GM18873 (cell line): ENCODE results near the gene CLIC5.

Experiments used
- ATAC-seq: cut with Tn5 transposase; IDR thresholded peaks from one replicate; pipeline ENCODE4 v1.9.1; 2021; ENCODE audit warnings: mild to moderate bottlenecking, moderate library complexity, moderate number of reproducible peaks; ENCODE audit not compliant: unreplicated experiment, low FRiP score

CLIC5 gene

DNA sequence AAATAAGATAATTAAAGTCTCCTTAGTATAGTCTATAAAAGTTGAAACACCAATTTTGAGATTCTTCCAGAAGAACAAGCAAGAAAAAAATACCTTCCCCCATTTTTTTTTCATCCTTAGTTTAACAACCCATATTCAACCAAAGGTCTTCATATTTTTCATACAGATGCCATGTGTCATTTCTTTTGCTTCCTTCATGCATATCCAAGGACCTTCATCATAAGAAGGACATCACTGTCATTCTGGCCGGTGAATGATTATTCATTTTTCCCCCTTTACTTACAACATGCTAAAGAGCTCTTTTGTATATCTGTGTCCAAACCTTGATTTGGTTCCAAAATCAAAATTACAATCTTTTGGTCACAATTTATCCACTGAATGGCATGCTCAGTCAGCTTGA is 21.3 kb upstream of the CLIC5 start:
- ATAC-seq: no peak

GRCh38 chr6:46035242-46035641 is 19.6 kb upstream of the CLIC5 start:
- no peak for ATAC-seq

- ATAC-seq: no peak
These were observed 16.7 kb upstream of the CLIC5 start for GRCh38 chr6:46032110-46032998.

DNA sequence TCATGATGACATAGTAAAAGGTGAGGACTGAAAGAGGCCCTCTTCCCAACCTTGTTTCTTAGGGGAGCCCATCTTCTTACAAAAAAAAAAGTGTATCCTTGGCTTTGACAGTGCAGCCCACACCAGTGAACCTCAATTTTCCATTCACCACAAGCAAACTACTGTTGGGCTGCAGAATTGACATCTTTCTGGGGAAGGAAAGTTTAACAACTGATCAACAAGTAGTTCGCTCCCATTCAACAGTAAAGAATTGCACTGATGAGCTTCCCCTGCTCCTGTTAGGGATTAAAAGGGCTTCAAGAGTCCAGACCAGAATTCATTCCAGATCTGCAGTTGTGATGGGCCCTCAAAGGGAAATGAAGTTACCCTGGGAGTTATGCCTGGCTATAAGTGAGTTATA is 13.9 kb upstream of the CLIC5 start:
- no peak for ATAC-seq

DNA sequence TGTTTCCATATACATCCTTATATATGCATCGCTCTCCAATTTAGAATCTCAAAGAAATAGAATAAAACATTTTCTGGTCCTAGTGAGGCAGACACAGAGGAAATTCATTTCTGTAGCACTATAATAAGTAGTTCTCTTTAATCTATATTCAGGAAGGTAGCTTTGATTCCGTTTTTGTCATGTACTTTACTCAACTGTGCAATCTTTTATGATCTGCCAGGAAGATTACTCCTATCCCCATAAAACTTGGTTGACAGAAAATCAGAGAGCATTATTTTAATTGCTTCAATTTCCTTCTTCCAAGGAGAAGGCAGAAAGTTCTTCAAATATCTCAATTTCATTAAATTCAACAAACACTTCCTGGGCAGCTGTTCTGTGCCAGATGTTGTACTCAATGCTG is 10.6 kb upstream of the CLIC5 start:
- ATAC-seq: no peak

DNA sequence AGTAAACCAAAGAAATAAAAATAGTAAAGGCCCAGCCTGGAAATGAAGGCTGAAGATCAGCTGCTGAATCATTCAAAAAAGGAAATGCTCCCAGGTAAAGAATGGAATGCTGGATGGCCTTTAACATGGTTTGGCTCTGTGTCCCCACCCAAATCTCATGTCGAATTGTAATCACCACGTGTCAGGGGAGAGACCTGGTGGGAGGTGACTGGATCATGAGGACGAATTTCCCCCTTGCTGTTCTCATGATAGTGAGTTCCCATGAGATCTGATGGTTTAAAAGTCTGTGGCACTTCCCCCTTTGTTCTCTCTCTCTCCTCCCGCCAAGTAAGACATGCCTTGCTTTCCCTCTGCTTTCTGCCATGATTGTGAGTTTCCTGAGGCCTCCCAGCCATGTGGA is 9.9 kb upstream of the CLIC5 start:
- ATAC-seq: no peak

DNA sequence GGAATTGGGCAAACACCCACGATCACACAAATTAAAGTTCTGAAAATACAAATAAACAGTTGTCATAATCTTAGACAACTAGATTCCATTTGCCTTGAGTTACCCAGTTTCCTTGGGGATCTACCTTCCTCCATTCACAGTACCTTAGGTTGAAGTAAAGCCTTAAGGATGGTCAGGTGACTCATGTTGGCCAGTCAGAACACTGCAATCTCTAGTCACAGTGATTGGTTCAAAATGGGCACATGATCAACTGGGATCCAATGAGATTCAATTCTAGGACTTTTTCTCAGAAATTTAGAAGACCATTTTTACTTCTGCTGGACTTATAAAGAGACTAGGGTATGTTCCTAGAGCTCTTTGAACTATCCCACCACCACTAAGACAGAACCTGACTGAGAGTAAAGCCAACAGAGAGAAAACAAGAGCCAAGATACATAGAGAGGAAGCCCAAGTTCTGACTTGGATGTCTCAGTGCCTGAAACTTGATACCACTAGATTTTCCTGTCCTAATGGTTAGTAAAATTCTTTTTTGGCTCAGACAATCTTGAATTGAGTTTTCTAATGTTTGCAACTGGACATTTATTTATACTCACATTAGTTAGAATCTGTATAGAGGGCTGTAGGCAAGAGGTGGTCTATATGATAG is 8.6 kb upstream of the CLIC5 start:
- ATAC-seq: no peak

DNA sequence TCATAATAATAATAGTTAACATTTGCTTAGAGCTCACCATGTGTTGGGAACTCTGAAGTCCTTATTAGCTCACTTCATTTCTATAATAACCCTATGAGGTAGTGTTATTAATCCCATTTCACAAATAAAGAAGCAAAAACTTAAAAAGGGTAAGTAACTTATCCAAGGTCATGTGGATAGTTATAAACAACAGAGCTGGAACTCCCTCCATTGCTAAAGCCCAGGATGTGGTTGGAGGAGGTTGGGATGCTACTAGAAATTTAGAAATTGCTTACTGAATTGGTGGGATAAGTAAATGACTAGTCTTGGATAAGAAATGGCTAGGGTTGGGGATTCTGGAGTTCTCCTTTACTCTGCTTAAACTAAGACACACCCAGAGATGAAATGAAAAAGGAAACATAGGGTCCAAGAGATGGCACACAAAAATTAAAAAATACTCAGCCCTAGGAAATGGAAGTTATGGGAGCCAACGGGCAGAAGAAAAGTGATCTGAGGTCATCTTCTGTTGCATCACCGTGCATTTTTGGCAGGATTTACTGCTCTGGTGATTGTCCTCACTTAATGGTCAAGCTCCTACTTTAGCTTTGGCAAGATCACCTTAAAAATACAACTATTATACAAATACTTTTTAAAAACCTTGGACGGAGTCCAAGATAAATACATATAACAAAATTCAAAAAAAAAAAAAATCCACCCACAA is 7.7 kb upstream of the CLIC5 start:
- ATAC-seq: no peak

DNA sequence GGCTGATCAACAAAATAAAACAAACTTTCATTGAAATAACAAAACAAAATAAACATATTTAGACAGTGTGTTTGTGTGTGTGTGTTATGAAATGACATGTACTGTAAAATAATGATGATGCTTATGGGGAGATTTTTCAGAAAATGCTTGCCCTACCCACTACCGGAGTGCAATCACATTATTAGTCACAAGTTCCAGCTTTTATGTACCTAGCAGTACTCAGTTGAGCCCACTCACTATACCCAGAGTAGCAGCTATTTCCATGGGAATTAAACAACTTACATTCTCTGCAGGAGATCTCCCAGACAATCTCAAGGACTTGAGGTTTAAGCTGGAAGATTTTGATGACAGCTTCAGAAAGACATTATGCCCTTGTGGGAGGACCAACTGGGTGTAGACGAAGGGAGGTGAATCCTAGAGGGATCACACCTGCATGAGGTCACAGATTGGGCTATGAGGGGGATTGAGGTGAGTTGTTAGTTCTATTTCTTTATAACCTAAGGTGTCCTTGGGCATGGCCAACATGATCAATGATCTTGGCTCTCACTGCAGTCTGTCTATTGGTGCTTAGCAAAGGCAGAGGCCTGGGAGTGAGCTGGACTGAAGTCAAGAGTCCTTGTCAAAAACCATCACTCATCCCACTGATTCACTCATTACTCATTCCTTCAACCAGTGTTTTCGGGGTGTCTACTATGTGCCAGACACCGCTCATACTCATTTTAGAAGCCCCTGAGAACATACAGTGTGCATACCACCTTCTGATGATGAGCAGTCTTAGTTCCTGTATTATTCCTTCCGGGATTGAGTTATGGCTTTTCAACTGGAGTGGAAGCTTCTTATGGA is 6.7 kb upstream of the CLIC5 start:
- no peak for ATAC-seq

DNA sequence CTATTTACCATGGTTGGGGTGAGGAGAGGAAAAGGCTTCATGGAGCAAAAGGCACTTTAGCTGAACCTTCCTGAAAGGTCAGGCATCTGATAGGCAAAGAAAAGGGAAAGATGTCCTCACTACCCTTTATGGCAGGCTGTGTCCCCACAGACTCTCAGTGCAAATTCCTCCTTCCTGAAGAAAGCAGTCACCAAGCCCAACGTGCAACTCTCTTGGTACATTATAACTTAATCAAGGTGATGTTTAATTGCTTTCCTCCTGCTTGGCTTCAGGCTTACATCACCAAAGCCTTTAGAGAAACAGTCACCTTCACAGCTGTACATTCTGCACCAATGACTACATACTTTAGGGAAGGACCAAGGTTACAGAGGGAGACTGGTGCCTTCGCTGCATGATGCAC is 2.1 kb upstream of the CLIC5 start:
- ATAC-seq: no peak

DNA sequence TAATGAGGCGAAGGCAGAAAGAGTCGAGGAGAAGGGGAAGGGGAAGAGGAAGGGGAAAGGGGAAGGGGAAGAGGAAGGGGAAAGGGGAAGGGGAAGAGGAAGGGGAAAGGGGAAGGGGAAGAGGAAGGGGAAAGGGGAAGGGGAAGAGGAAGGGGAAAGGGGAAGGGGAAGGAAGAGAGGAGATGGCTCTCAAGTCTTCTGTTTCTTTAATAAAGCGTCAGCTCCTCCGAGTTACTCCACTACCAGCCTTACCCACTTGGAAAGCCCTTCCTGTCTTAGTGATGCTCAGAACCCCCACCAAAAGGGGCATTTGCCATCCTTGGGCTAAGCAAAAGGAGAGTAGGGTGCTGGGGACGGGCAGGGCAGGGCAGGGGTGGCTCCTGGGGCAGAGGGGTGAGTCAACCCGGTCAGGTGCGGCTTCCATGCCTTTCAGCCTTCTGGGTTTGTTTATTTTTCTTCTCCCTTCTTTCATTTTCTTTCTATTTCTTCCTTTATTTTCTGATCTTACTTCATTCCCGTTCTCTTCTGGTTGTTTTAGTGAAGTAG is 476 bp upstream of the CLIC5 start:
- ATAC-seq: no peak

DNA sequence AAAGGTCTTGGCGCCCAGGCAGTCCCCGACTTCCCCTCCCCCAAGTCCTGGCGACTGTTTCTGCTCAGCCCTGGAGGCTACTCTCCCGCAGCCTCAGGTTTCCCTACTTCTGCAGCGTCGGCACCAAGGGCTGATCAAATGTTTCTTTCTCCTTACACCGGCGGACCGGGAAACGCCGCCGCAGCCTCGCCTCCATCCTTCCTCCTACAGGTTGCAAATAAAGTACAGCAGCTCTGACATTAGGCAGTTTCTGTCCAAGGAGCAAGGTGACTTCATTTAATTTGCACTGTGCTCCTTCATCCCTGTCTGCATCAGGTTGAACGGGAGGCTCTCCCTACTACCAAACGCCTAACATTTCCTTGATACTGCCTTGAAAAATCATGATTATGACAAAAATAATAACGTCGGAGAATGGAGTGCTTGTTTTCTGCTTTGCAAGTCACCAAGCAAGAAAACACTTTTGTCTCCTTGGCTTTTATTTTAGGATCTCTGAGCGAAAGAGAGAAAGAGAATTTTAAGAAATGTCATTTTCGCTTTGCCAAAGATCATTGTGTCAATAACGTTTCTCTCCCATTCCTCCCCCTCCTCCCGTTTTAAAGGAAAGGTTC is 1.0 kb downstream of the CLIC5 start:
- no peak for ATAC-seq

DNA sequence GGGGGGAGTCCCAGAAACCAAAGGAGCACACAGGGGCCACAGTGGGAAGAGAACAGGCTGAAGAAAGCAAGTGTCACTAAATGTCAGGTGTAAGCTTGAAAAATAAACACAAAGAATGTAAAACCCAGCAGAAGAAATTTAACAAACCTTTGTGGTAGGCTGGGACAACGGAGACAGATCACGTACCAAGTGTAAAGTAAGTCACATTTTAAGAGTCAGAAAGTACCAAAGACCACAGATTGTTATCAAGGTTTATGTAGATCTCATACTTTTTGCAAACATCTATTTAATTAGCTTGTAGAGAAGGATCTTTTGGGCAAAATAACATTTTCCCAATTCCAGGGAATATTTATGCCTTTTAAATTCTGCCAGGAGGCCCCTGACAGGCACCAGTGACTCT is 1.6 kb downstream of the CLIC5 start:
- ATAC-seq: no peak

DNA sequence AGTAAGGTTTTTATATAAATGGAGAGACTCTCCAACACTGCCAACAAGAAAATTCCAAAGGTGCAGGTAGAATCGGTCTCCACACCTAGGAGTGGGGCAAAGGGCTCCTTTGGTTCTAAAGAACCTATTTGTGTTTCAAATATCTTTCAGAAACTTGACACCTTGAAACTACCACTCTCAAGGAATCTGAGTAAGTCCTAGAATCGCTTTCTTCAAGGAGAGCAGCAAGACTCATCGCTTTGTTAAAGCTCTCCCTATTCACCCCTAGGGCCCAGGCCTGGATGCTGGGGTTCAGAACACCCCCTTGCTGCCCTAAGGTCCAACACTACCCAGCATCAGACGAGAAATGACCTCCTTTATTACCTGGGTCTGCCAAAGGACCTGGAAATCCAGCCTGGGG is 2.0 kb downstream of the CLIC5 start:
- no peak for ATAC-seq

DNA sequence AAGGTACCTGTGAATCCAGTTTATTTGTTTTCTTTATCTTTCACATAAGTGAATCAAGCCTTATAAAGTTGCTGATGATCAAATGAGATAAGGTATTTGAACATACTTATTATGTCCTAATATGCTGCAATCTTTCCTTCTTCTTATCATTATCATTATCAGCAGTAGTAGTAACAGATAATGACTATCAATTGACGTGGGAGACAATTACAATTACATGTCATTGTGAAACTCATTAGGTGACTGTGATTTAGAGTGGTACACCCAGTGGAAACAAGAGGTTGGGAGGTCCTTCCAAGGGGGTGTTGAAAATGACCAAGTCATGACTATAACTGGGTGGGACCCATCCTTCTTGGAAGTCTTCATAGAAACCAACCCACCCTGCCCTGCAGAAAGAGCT is 2.8 kb downstream of the CLIC5 start:
- ATAC-seq: no peak

DNA sequence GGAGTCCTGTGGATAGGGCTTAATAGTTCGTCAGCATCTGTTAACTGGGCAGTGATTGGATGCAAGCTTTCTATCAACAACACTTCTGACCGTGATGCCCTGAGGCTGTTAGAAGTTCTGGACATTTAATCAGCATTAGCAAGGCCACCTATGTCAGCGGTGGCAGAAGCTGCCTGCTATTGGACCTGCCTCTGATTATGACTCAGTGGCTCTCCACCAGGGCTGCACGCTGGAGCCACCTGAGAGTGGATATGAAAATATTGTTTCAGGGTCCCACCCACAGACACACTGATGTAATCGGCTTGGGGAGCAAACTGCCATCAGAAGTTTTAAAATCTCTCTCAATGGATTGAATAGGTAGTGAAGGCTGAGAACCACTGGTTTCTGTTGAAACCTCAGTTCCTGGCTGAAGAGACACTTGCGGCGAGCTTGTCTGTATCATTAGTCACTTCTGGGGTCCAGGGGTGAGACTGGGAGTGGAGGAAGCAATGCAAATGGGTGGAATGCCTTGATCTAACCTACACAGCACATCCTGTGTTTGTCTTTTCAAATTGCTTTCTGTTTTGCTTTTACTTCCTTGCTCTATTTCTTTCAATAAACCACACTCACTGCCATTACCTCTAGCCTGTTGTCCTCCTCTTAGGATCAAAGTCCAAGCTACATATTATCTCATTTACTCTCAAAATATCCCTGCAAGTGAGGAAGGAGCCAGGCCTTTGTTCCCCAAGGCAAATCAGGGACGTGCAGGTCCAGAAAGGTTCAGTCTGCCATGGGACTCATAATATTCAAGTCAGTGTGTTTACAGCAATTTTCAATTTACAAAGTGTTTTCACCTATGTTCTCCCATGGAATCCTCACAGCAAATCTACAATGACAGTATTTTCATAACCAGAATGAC is 4.2 kb downstream of the CLIC5 start:
- peak; percentile 97 for ATAC-seq

- no peak for ATAC-seq
These were observed 4.9 kb downstream of the CLIC5 start for GRCh38 chr6:46010771-46011170.

GRCh38 chr6:46010270-46010669 is 5.4 kb downstream of the CLIC5 start:
- no peak for ATAC-seq

DNA sequence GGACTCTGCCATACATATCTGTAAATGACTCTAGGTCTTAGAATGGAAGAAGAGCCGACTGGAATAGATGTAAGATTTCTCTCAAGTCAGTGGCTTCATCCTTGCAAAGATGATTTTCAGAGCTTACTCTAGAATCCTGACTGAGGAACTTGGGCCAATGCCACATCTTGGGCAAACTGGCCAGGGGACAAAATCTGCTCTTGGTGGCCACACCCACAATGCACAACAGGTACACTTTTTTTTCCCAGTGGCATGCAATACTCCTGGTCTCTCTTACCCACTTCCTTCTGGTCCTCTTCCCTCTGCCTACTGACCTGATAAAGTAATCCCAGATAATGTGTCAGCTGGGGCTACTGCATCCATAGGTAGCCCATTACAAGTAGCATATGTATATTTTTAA is 13.4 kb downstream of the CLIC5 start:
- no peak for ATAC-seq
